H1 (cell line): ENCODE measurements around the gene BCAM. TPM values are rescaled to one million over a fixed set of nuclear protein-coding genes. Genes with fewer than 3 reads are reported as not detected.

Source experiments
- CTCF ChIA-PET: fragments of 300-600 bp; sonication (Branson Sonifier 250); formaldehyde crosslinking; loops from one replicate; lab custom pipeline; 2021; ENCODE audit not compliant: partially characterized antibody; lab: Charles Lee
- POLR2A ChIA-PET: fragments of 300-600 bp; sonication (Branson Sonifier 250); formaldehyde crosslinking; loops from one replicate; lab custom pipeline; 2021; ENCODE audit warnings: inconsistent platforms; ENCODE audit not compliant: partially characterized antibody; lab: Charles Lee
- DNase-seq, 2 experiments: peaks; one replicate each; pipeline versions ENCODE4 v3.0.0 to v3.0.0-alpha.2; 2010 to 2022; ENCODE audit warnings: low spot score in 2 of 2, low read depth in 1 of 2, mixed read lengths in 1 of 2
- FAIRE-seq: peaks from 2 replicates; lab custom pipeline; 2011; peaks lifted over from hg19 to GRCh38; lab: Jason Lieb, UNC
- H2AFZ ChIP-seq: 2 replicates; pipeline ENCODE4 v1.8.1; 2012; ENCODE audit warnings: low read length, inconsistent platforms
- H2AK5ac ChIP-seq: 2 replicates; pipeline ENCODE4 v1.6.1; 2013; ENCODE audit warnings: low read depth, low read length
- H2BK120ac ChIP-seq: replicated peaks from 2 replicates; pipeline ENCODE3; 2013; ENCODE audit warnings: low read depth, low read length, inconsistent platforms
- H2BK12ac ChIP-seq: 2 replicates; pipeline ENCODE4 v1.6.1; 2013; ENCODE audit warnings: low read depth, low read length
- H2BK15ac ChIP-seq: 2 replicates; pipeline ENCODE4 v1.6.1; 2013; ENCODE audit warnings: low read length
- H2BK20ac ChIP-seq: 2 replicates; pipeline ENCODE4 v1.6.1; 2013; ENCODE audit warnings: low read length
- H2BK5ac ChIP-seq: 2 replicates; pipeline ENCODE4 v1.6.1; 2013; ENCODE audit warnings: low read depth, low read length
- H3K14ac ChIP-seq: 2 replicates; pipeline ENCODE4 v1.6.1; 2013; ENCODE audit warnings: inconsistent platforms; ENCODE audit not compliant: insufficient read length
- H3K18ac ChIP-seq: 2 replicates; pipeline ENCODE4 v1.6.1; 2013; ENCODE audit warnings: low read length; ENCODE audit errors: extremely low read depth
- H3K23ac ChIP-seq: 2 replicates; pipeline ENCODE4 v1.6.1; 2013; ENCODE audit warnings: inconsistent platforms; ENCODE audit not compliant: insufficient read length
- H3K23me2 ChIP-seq: 2 replicates; pipeline ENCODE4 v1.6.1; 2013; ENCODE audit warnings: low read depth, low read length
- H3K27ac ChIP-seq: 2 replicates; pipeline ENCODE4 v1.6.1; 2011; ENCODE audit warnings: low read depth, low read length, inconsistent platforms
- H3K27me3 ChIP-seq, 4 experiments: replicated peaks in 1 of 4; 1 replicate in 1 of 4; 2 replicates in 3 of 4; pipeline versions ENCODE4 v1.6.1 to v1.8.1; 2011 to 2013; ENCODE audit warnings: low read length in 3 of 4, mild to moderate bottlenecking in 3 of 4, inconsistent platforms in 2 of 4, mixed read lengths in 2 of 4, moderate library complexity in 1 of 4; ENCODE audit not compliant: control insufficient read depth in 3 of 4, insufficient read depth in 3 of 4; ENCODE audit errors: extremely low read depth in 1 of 4
- H3K36me3 ChIP-seq, 4 experiments: 2 replicates each; pipeline versions ENCODE4 v1.6.1 to v1.8.1; 2011 to 2013; ENCODE audit warnings: mild to moderate bottlenecking in 4 of 4, low read length in 3 of 4, moderate library complexity in 2 of 4, control low read depth in 1 of 4, inconsistent platforms in 1 of 4; ENCODE audit not compliant: insufficient read depth in 4 of 4, control insufficient read depth in 2 of 4
- H3K4ac ChIP-seq: replicated peaks from 2 replicates; pipeline ENCODE3; 2013; ENCODE audit warnings: low read length, low read depth, mixed read lengths, inconsistent platforms; ENCODE audit not compliant: insufficient read length
- H3K4me1 ChIP-seq, 4 experiments: replicated peaks in 1 of 4; 1 replicate in 1 of 4; 2 replicates in 3 of 4; pipeline versions ENCODE4 v1.6.1 to v1.8.1; 2011 to 2013; ENCODE audit warnings: low read length in 3 of 4, inconsistent platforms in 2 of 4, mixed read lengths in 1 of 4; ENCODE audit not compliant: insufficient read depth in 4 of 4, control insufficient read depth in 3 of 4
- H3K4me2 ChIP-seq, 2 experiments: 2 replicates each; pipeline versions ENCODE4 v1.6.1 to v1.8.1; 2011 to 2013; ENCODE audit warnings: low read depth in 2 of 2, low read length in 2 of 2, control low read depth in 1 of 2, inconsistent platforms in 1 of 2, mild to moderate bottlenecking in 1 of 2; ENCODE audit not compliant: insufficient read depth in 1 of 2
- H3K4me3 ChIP-seq, 4 experiments: fragments of 200-600, 300-600 bp in 1 of 4; sonication (generic), shearing (Covaris generic), sonication (Bioruptor Twin) in 1 of 4; 2 replicates each; pipeline versions ENCODE4 v1.5.1 to v1.8.1; 2011 to 2016; ENCODE audit warnings: low read length in 4 of 4, low read depth in 3 of 4, control low read depth in 2 of 4, inconsistent platforms in 2 of 4, mild to moderate bottlenecking in 2 of 4, mixed read lengths in 1 of 4, moderate library complexity in 1 of 4; ENCODE audit not compliant: insufficient read depth in 2 of 4; ENCODE audit errors: extremely low read depth in 1 of 4
- H3K56ac ChIP-seq: replicated peaks from 2 replicates; pipeline ENCODE3; 2013; ENCODE audit warnings: low read depth, mild to moderate bottlenecking, mixed read lengths, low read length, inconsistent platforms; ENCODE audit not compliant: insufficient read length
- H3K79me1 ChIP-seq: 2 replicates; pipeline ENCODE4 v1.6.1; 2013; ENCODE audit warnings: low read depth, low read length, control low read depth
- H3K79me2 ChIP-seq, 2 experiments: 2 replicates each; pipeline versions ENCODE4 v1.6.1 to v1.8.1; 2012 to 2013; ENCODE audit warnings: low read length in 2 of 2, mild to moderate bottlenecking in 2 of 2, inconsistent platforms in 1 of 2; ENCODE audit not compliant: insufficient read depth in 2 of 2, control insufficient read depth in 1 of 2
- H3K9ac ChIP-seq, 4 experiments: replicated peaks in 1 of 4; 1 replicate in 1 of 4; 2 replicates in 3 of 4; pipeline versions ENCODE4 v1.6.1 to v1.8.1; 2011 to 2013; ENCODE audit warnings: low read depth in 3 of 4, low read length in 3 of 4, control low read depth in 2 of 4, mild to moderate bottlenecking in 2 of 4, moderate library complexity in 2 of 4, inconsistent platforms in 1 of 4; ENCODE audit errors: extremely low read depth in 1 of 4
- H3K9me3 ChIP-seq, 2 experiments: 2 replicates each; pipeline versions ENCODE4 v1.6.1 to v1.8.1; 2012 to 2013; ENCODE audit warnings: mild to moderate bottlenecking in 2 of 2, moderate library complexity in 2 of 2, control low read depth in 1 of 2, inconsistent platforms in 1 of 2, low read depth in 1 of 2, low read length in 1 of 2, mixed read lengths in 1 of 2; ENCODE audit not compliant: insufficient read depth in 2 of 2
- H4K20me1 ChIP-seq, 2 experiments: replicated peaks in 1 of 2; 2 replicates each; pipeline versions ENCODE3 to v1.8.1; 2011 to 2013; ENCODE audit warnings: inconsistent platforms in 2 of 2, low read length in 2 of 2, mild to moderate bottlenecking in 1 of 2; ENCODE audit not compliant: insufficient read depth in 2 of 2, control insufficient read depth in 1 of 2
- H4K5ac ChIP-seq: 2 replicates; pipeline ENCODE4 v1.6.1; 2013; ENCODE audit warnings: low read length, low read depth, mixed read lengths, inconsistent platforms; ENCODE audit not compliant: insufficient read length
- H4K8ac ChIP-seq: 2 replicates; pipeline ENCODE4 v1.8.0; 2013; ENCODE audit warnings: mild to moderate bottlenecking, moderate library complexity, low read length, inconsistent platforms; ENCODE audit not compliant: insufficient read depth; ENCODE audit errors: extremely low read depth
- H4K91ac ChIP-seq: replicated peaks from 2 replicates; pipeline ENCODE3; 2013; ENCODE audit warnings: low read length, mixed read lengths, inconsistent platforms; ENCODE audit not compliant: insufficient read length
- CEBPB ChIP-seq: IDR thresholded peaks from 2 replicates; pipeline ENCODE4 v1.6.1; 2012; ENCODE audit warnings: low read depth, low read length
- CHD2 ChIP-seq: IDR thresholded peaks from 2 replicates; pipeline ENCODE4 v1.6.1; 2012; ENCODE audit warnings: low read length, improper control_type of control experiment
- CTBP2 ChIP-seq: IDR thresholded peaks from 2 replicates; pipeline ENCODE4 v1.7.0; 2011; ENCODE audit warnings: borderline replicate concordance, mild to moderate bottlenecking, moderate library complexity, mixed read lengths, low read length; ENCODE audit not compliant: insufficient read depth, insufficient read length
- GABPA ChIP-seq: IDR thresholded peaks from 2 replicates; pipeline ENCODE4 v1.6.1; 2011; ENCODE audit warnings: mild to moderate bottlenecking, low read length, moderate library complexity, borderline replicate concordance; ENCODE audit not compliant: insufficient read depth
- HDAC2 ChIP-seq, 2 experiments: fragments of 300-600 bp in 1 of 2; sonication (generic) in 1 of 2; IDR thresholded peaks; 2 replicates each; pipeline ENCODE4 v1.6.1; 2011 to 2012; ENCODE audit warnings: low read depth in 2 of 2, low read length in 2 of 2, mild to moderate bottlenecking in 2 of 2, moderate library complexity in 2 of 2, borderline replicate concordance in 1 of 2, inconsistent platforms in 1 of 2
- SIRT6 ChIP-seq: IDR thresholded peaks from one replicate; pipeline ENCODE4 v1.7.1; 2012; ENCODE audit warnings: low read length, inconsistent platforms
- SP1 ChIP-seq: IDR thresholded peaks from 2 replicates; pipeline ENCODE4 v1.6.1; 2011; ENCODE audit warnings: low read depth, low read length
- SP4 ChIP-seq: IDR thresholded peaks from 2 replicates; pipeline ENCODE4 v1.6.1; 2012; ENCODE audit warnings: low read length, inconsistent platforms
- TCF12 ChIP-seq: IDR thresholded peaks from 2 replicates; pipeline ENCODE4 v1.6.1; 2011; ENCODE audit warnings: low read depth, mild to moderate bottlenecking, low read length
- WGBS, 2 experiments: shearing (Covaris generic) in 1 of 2; methylation state at CpG; one replicate each; pipeline versions ENCODE4 v1.1.6 to v1.1.7; 2013 to 2015; ENCODE audit warnings: low lambda C conversion rate in 2 of 2, mixed read lengths in 2 of 2, inconsistent platforms in 1 of 2, low coverage in 1 of 2, missing lambda C conversion rate in 1 of 2; ENCODE audit not compliant: insufficient replicate concordance in 2 of 2, insufficient coverage in 1 of 2, insufficient read length in 1 of 2; ENCODE audit errors: extremely low coverage in 1 of 2, missing lambda C conversion rate in 1 of 2; 5-methylcytosine and 5-hydroxymethylcytosine counted together
- polyA plus RNA-seq, 7 experiments: library from polyadenylated mRNA; depleted of rRNA in 3 of 7; stranded (reverse) in 5 of 7; unstranded in 2 of 7; fragments of >200 nt in 5 of 7; fragments of 200-250 nt in 2 of 7; gene quantifications; 1 replicate in 5 of 7; 2 replicates in 1 of 7; 4 replicates in 1 of 7; pipeline versions ENCODE4 v1.2.1 to v1.2.3, GENCODE V29; 2011 to 2013; ENCODE audit warnings: missing spikeins in 2 of 7, mixed read lengths in 2 of 7
- total RNA-seq: library from RNA; stranded (reverse); fragmentation: NEBNext Ultra II Directional; extraction: Animal tissue kit (Norgen Biotek cat#: 25700); gene quantifications from 2 replicates; pipeline ENCODE4 v1.2.1, GENCODE V29; 2021
- TF ChIP-seq, protein P1 (sequence below), 3 experiments: IDR thresholded peaks; 1 replicate in 2 of 3; 2 replicates in 1 of 3; pipeline versions ENCODE4 v1.5.1 to v1.6.1; 2011; ENCODE audit warnings: low read length in 3 of 3, mild to moderate bottlenecking in 3 of 3, inconsistent platforms in 2 of 3, low read depth in 1 of 3, moderate library complexity in 1 of 3; ENCODE audit not compliant: insufficient read depth in 1 of 3; ENCODE audit errors: control extremely low read depth in 1 of 3
- TF ChIP-seq, protein P2 (sequence below): IDR thresholded peaks from 2 replicates; pipeline ENCODE4 v1.6.1; 2012; ENCODE audit warnings: inconsistent platforms

BCAM gene
- total and polyA plus RNA-seq, 2 of the 8 experiments (the other 6 are each of a cell fraction or from before 2014, with no cell fraction given), result 32.5 to 81.4 TPM

DNA sequence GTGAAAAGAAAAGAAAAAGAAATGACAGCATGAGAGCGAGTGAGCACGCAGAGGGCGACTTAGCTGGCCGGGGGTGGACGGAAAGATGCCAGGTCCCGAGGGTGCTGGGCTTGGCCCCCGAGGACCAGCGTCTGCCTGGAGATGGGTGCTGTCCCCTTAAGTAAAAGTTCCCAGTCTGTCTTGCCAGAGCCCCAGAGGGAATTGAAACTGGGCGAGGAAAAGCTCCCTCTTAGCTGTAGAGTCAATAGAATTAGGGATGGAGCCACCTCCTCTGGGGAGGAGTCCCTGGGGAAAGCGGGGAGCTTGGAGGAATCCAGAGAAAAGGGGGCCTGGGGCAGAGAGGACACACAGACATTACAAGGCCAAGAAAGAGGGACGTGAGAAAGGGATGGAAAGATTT is 13.3 kb downstream of the BCAM start:
- no peak for DNase-seq
- H3K79me1 ChIP-seq, result no peaks in the 10 kb centered on the region; the same call in 1 of the 2 replicates

More for the DNA sequence above, 13.3 kb downstream of the BCAM start:
- peaks cover 0 to 17% (median 3%) of the 10 kb centered on the region in 4 experiments; a peak in 4 of 8 replicates for H3K36me3 ChIP-seq
- no peak overlapping the region for H4K91ac ChIP-seq
- no peak overlapping the region for H3K4me3 ChIP-seq
- no peak overlapping the region for H3K27ac ChIP-seq
- no peak overlapping the region for H2AK5ac ChIP-seq
- H3K14ac ChIP-seq, result no peak overlapping the region
- ChIA-PET CTCF (interaction anchor here (1.0 to 2.9 kb wide), 8 partner anchors 8 to 250 kb away, joined by 3 to 10 read pairs (median 6); no protein-coding TSS in a partner anchor), POLR2A (interaction anchor here (0.6 to 4.0 kb wide), 9 partner anchors 11 to 91 kb away, joined by 3 to 37 read pairs (median 4); partner anchors contain the start of genes BCAM and NECTIN2)
- H4K20me1 ChIP-seq, result peaks cover 0 to 3% of the 10 kb centered on the region in 2 experiments
- H2BK120ac ChIP-seq, result no peak overlapping the region
- TF ChIP-seq CEBPB (no peak), SP1 (no peak), SIRT6 (no peak), CHD2 (no peak), SP4 (no peak), HDAC2 (IDR thresholded peaks at IDR 0.05; ENCODE audit: borderline replicate concordance in 1 of 2, low read depth in 2 of 2, low read length in 2 of 2) (no peak), TCF12 (no peak), GABPA (no peak), CTBP2 (no peak)
- TF ChIP-seq, protein P1, sequence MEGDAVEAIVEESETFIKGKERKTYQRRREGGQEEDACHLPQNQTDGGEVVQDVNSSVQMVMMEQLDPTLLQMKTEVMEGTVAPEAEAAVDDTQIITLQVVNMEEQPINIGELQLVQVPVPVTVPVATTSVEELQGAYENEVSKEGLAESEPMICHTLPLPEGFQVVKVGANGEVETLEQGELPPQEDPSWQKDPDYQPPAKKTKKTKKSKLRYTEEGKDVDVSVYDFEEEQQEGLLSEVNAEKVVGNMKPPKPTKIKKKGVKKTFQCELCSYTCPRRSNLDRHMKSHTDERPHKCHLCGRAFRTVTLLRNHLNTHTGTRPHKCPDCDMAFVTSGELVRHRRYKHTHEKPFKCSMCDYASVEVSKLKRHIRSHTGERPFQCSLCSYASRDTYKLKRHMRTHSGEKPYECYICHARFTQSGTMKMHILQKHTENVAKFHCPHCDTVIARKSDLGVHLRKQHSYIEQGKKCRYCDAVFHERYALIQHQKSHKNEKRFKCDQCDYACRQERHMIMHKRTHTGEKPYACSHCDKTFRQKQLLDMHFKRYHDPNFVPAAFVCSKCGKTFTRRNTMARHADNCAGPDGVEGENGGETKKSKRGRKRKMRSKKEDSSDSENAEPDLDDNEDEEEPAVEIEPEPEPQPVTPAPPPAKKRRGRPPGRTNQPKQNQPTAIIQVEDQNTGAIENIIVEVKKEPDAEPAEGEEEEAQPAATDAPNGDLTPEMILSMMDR (IDR thresholded peaks at IDR 0.05; ENCODE audit: control extremely low read depth in 1 of 3, insufficient read depth in 1 of 3, low read depth in 1 of 3, low read length in 3 of 3), result no peak
- TF ChIP-seq, protein P2, sequence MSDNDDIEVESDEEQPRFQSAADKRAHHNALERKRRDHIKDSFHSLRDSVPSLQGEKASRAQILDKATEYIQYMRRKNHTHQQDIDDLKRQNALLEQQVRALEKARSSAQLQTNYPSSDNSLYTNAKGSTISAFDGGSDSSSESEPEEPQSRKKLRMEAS, result no peak
- no peak overlapping the region for H4K8ac ChIP-seq
- H3K56ac ChIP-seq, result no peak overlapping the region
- no peak overlapping the region for H2BK20ac ChIP-seq
- no peak overlapping the region for H3K9ac ChIP-seq
- 0 out of 7 replicates have a peak, but pooled peaks cover 0 to 3% (median 0%) of the 10 kb centered on the region in 4 experiments for H3K4me1 ChIP-seq
- FAIRE-seq, result no peak
- no peak overlapping the region for H3K4ac ChIP-seq
- H3K18ac ChIP-seq, result no peak overlapping the region
- no peaks in the 10 kb centered on the region for H3K9me3 ChIP-seq
- H2BK15ac ChIP-seq, result no peak overlapping the region
- H3K79me2 ChIP-seq, result no peaks in the 10 kb centered on the region
- H2AFZ ChIP-seq, result no peak overlapping the region
- H2BK12ac ChIP-seq, result no peak overlapping the region
- peaks cover 8% of the 10 kb centered on the region; the same call in 1 of the 2 replicates for H3K23me2 ChIP-seq
- H4K5ac ChIP-seq, result no peak overlapping the region
- H3K23ac ChIP-seq, result no peak overlapping the region
- peaks cover 1 to 21% (median 7%) of the 10 kb centered on the region in 4 experiments; a peak in 6 of 7 replicates for H3K27me3 ChIP-seq
- WGBS, 2 experiments, result 89% methylated on average over 10 of the region's 11 CpGs; no CpG with 5 or more reads in 1 of the 2 experiments
- no peak overlapping the region for H2BK5ac ChIP-seq
- H3K4me2 ChIP-seq, result no peak overlapping the region
